ENCODE measurements around the gene MYO3B.

DNA sequence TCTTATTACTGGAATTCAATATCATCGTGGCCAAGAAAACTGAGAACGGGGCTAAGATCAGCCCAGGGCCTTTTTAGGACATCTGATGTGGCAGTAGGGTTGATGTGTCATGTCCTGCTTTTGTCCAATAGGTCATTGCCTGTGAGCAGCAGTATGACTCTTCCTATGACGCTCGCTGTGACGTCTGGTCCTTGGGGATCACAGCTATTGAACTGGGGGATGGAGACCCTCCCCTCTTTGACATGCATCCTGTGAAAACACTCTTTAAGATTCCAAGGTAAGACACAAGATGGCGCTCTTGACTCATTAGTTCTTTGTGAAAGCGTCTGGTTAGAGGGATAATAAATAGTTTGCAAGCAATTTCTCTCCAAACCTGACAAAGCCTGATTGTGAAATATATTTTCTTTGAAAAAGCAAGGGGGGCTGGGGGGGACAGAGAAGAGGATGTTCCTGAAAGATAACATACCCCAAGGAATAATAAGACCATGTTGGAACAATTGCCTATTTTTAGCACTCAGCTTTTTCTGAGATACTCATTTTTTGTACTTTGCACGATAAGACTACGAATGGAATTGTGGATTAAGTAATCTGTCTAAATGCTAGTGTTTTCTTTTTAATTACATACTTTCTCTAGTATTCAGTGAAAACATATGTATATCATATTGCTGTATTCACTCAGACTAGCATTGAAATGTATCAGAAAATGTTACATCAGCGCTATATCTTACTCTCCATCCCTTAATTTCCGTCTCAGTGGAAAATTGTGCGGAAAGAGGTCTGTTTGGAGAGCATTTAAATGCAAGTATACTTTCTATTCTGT, 58.1 kb downstream of the MYO3B start:
- TF ChIP-seq, protein P1, sequence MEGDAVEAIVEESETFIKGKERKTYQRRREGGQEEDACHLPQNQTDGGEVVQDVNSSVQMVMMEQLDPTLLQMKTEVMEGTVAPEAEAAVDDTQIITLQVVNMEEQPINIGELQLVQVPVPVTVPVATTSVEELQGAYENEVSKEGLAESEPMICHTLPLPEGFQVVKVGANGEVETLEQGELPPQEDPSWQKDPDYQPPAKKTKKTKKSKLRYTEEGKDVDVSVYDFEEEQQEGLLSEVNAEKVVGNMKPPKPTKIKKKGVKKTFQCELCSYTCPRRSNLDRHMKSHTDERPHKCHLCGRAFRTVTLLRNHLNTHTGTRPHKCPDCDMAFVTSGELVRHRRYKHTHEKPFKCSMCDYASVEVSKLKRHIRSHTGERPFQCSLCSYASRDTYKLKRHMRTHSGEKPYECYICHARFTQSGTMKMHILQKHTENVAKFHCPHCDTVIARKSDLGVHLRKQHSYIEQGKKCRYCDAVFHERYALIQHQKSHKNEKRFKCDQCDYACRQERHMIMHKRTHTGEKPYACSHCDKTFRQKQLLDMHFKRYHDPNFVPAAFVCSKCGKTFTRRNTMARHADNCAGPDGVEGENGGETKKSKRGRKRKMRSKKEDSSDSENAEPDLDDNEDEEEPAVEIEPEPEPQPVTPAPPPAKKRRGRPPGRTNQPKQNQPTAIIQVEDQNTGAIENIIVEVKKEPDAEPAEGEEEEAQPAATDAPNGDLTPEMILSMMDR (conservative IDR thresholded peaks at IDR 0.05; ENCODE audit: low read length) = peak; percentile 80
- no peak for TF ChIP-seq EZH2phosphoT487 (IDR thresholded peaks at IDR 0.05; ENCODE audit: borderline replicate concordance, low read depth, low read length)
